GM12891 (cell line): ENCODE measurements around the gene GIMAP1.
A peak's percentile ranks its signal among the peaks of the same experiment; 100 is the strongest.

ENCODE experiments used
- DNase-seq: peaks from one replicate; pipeline ENCODE4 v3.0.0; 2011; ENCODE audit warnings: low spot score; ENCODE audit not compliant: insufficient read length
- FAIRE-seq: peaks from 2 replicates; lab custom pipeline; 2011; peaks lifted over from hg19 to GRCh38; lab: Jason Lieb, UNC
- PAX5 ChIP-seq: IDR thresholded peaks from 2 replicates; pipeline ENCODE4 v1.6.1; 2011; ENCODE audit warnings: low read length, moderate library complexity, mild to moderate bottlenecking; ENCODE audit not compliant: insufficient read depth, severe bottlenecking
- POLR2A ChIP-seq: IDR thresholded peaks from 2 replicates; pipeline ENCODE4 v1.6.1; 2011; ENCODE audit warnings: low read depth, low read length, control low read depth
- POLR2AphosphoS5 ChIP-seq: IDR thresholded peaks from 2 replicates; pipeline ENCODE4 v1.6.1; 2011; ENCODE audit warnings: low read depth, low read length, control low read depth
- POU2F2 ChIP-seq: IDR thresholded peaks from 2 replicates; pipeline ENCODE4 v1.6.1; 2011; ENCODE audit warnings: low read depth, mild to moderate bottlenecking, control low read depth, low read length, moderate library complexity
- SPI1 ChIP-seq: IDR thresholded peaks from 2 replicates; pipeline ENCODE4 v1.6.1; 2011; ENCODE audit warnings: low read depth, low read length, control low read depth
- TAF1 ChIP-seq: IDR thresholded peaks from 2 replicates; pipeline ENCODE4 v1.6.1; 2011; ENCODE audit warnings: low read depth, low read length, control low read depth

Gene GIMAP1

DNA sequence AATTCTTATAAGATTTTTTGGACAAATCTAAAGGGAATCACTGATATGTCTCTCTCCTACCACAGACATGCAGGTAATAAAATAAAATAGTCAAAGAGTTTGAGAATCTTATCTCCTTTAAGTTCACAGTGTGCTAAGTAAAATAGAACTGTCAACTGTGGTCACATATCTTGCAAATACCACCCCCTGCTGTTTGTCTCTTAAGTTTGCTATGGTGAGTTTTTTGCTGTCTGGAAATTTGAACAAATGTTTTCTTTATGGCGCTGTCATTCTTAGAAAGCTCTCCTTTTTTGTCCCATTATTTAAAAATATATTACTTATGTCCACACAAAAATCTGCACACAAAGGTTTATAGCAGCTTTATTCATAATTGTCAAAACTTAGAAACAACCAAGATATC lies 40.4 kb downstream of the GIMAP1 start:
- TF ChIP-seq POU2F2, result no peak
- no peak for TF ChIP-seq TAF1
- no peak for TF ChIP-seq POLR2A
- TF ChIP-seq SPI1, result no peak
- TF ChIP-seq POLR2AphosphoS5, result no peak
- TF ChIP-seq PAX5, result no peak
- peak; percentile 60 for FAIRE-seq
- DNase-seq, result no peak

- TF ChIP-seq SPI1, result no peak
- no peak for TF ChIP-seq POLR2AphosphoS5
- no peak for TF ChIP-seq POU2F2
- TF ChIP-seq TAF1, result no peak
- TF ChIP-seq PAX5, result no peak
- no peak for TF ChIP-seq POLR2A
- no peak for DNase-seq
- FAIRE-seq, result no peak
These were observed 43.1 kb downstream of the GIMAP1 start for GRCh38 chr7:150759479-150759878.

DNA sequence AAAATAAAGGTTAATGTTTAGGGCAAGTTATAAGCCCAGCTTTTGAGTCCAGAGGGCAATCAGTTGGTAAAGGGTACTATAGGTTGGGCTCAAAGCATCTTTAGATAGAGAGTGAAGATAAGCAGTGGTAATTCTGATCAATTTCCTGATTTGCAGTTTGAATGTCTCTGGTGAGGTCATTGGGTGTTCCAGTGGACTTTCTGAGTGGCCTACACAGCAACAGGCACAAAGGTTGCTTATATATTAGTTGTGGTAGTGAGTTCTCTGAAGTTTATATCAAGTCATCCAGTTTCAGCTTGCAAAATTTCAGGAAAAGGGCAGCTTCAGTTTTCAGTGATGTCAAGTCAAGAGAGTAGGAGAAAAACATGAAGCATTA lies 49.9 kb downstream of the GIMAP1 start:
- DNase-seq, result no peak
- FAIRE-seq, result no peak
- TF ChIP-seq SPI1 (no peak), POLR2AphosphoS5 (no peak), TAF1 (no peak), PAX5 (no peak), POU2F2 (no peak), POLR2A (no peak)

DNA sequence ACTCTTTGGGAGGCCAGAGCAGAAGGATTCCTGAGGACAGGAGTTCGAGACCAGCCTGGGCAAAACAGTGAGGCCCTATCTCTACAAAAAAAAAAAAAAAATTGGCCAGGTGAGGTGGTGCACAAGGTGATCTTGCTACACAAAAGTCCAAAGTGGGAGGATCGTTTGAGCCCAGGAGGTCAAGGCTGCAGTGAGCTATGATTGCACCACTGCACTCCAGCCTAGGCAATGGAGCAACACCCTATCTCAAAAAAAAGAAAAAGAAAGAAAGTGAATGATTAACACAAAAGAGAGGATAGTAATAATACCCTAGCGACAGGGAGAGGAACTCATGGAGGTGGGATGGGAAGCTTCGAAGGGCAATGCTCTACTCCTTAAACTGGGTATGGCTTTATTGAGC lies 53.4 kb downstream of the GIMAP1 start:
- FAIRE-seq, result no peak
- no peak for TF ChIP-seq SPI1
- TF ChIP-seq PAX5, result no peak
- no peak for TF ChIP-seq TAF1
- TF ChIP-seq POU2F2, result no peak
- no peak for TF ChIP-seq POLR2AphosphoS5
- no peak for TF ChIP-seq POLR2A
- no peak for DNase-seq
